ENCODE measurements around the gene ARHGAP26. TPM values are rescaled to one million over a fixed set of nuclear protein-coding genes. Genes with fewer than 3 reads are reported as not detected.

ARHGAP26 gene
- total RNA-seq, 1 donor from 2014 or later, result 35.4 TPM

DNA sequence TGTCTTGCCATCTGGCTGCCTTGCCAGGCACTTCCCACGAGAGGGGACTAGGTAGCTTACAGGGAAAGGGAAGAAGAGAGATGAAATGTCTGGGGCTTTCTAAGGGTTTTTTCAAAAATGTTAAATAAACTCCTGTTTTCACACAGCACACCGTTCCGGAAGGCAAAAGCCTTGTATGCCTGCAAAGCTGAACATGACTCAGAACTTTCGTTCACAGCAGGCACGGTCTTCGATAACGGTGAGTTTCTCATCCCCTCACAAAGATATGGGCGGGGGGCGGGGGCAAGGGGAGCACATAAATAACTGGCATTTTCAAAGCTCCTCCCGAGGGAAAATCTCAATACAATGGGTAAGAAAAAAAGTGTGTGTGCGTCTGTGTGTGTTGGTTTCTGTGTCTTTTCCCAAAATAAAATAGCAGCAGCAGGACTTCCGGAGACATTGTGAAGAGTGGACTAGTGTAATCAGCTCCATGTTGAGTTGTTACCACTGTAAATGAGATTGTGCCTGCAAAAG lies 443.7 kb downstream of the ARHGAP26 start:
- DNase-seq (no peak), ATAC-seq (no peak)
- H3K4me1 ChIP-seq, result peaks cover 22% of the 10 kb centered on the region
- H3K36me3 ChIP-seq, result peaks cover 4% of the 10 kb centered on the region
- intact Hi-C loops (cut with DNase I), result no loop called here
- H3K9me3 ChIP-seq, result no peaks in the 10 kb centered on the region
- H3K4me3 ChIP-seq, result no peak overlapping the region
- TF ChIP-seq, protein P1, sequence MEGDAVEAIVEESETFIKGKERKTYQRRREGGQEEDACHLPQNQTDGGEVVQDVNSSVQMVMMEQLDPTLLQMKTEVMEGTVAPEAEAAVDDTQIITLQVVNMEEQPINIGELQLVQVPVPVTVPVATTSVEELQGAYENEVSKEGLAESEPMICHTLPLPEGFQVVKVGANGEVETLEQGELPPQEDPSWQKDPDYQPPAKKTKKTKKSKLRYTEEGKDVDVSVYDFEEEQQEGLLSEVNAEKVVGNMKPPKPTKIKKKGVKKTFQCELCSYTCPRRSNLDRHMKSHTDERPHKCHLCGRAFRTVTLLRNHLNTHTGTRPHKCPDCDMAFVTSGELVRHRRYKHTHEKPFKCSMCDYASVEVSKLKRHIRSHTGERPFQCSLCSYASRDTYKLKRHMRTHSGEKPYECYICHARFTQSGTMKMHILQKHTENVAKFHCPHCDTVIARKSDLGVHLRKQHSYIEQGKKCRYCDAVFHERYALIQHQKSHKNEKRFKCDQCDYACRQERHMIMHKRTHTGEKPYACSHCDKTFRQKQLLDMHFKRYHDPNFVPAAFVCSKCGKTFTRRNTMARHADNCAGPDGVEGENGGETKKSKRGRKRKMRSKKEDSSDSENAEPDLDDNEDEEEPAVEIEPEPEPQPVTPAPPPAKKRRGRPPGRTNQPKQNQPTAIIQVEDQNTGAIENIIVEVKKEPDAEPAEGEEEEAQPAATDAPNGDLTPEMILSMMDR (IDR thresholded peaks at IDR 0.05), result no peak
- no peak overlapping the region for H3K27ac ChIP-seq
- H3K27me3 ChIP-seq, result no peaks in the 10 kb centered on the region

GRCh38 chr5:143214458-143214857 lies 444.3 kb downstream of the ARHGAP26 start:
- no peaks in the 10 kb centered on the region for H3K9me3 ChIP-seq
- no peak overlapping the region for H3K4me3 ChIP-seq
- no peak for ATAC-seq
- no peak overlapping the region for H3K27ac ChIP-seq
- no peaks in the 10 kb centered on the region for H3K27me3 ChIP-seq
- intact Hi-C loops (cut with DNase I), result no loop called here
- peaks cover 4% of the 10 kb centered on the region for H3K36me3 ChIP-seq
- no peak for DNase-seq
- H3K4me1 ChIP-seq, result peaks cover 25% of the 10 kb centered on the region
- TF ChIP-seq, protein P1 (IDR thresholded peaks at IDR 0.05), result no peak

GRCh38 chr5:143214890-143215289 lies 444.7 kb downstream of the ARHGAP26 start:
- no peaks in the 10 kb centered on the region for H3K9me3 ChIP-seq
- intact Hi-C loops (cut with DNase I), result no loop called here
- TF ChIP-seq, protein P1 (IDR thresholded peaks at IDR 0.05), result no peak
- H3K27me3 ChIP-seq, result no peaks in the 10 kb centered on the region
- DNase-seq (no peak), ATAC-seq (no peak)
- no peak overlapping the region for H3K4me3 ChIP-seq
- H3K27ac ChIP-seq, result no peak overlapping the region
- peaks cover 29% of the 10 kb centered on the region for H3K4me1 ChIP-seq
- peaks cover 4% of the 10 kb centered on the region for H3K36me3 ChIP-seq

- Histone ChIP-seq H3K27ac (no peak overlapping the region), H3K4me1 (peaks cover 30% of the 10 kb centered on the region), H3K4me3 (no peak overlapping the region), H3K27me3 (no peaks in the 10 kb centered on the region), H3K9me3 (no peaks in the 10 kb centered on the region), H3K36me3 (peaks cover 4% of the 10 kb centered on the region)
- intact Hi-C loops (cut with DNase I), result no loop called here
- peak; percentile 46 for ATAC-seq
- no peak for DNase-seq
- TF ChIP-seq, protein P1 (IDR thresholded peaks at IDR 0.05), result no peak
These were observed 445.5 kb downstream of the ARHGAP26 start for GRCh38 chr5:143215690-143216089.

DNA sequence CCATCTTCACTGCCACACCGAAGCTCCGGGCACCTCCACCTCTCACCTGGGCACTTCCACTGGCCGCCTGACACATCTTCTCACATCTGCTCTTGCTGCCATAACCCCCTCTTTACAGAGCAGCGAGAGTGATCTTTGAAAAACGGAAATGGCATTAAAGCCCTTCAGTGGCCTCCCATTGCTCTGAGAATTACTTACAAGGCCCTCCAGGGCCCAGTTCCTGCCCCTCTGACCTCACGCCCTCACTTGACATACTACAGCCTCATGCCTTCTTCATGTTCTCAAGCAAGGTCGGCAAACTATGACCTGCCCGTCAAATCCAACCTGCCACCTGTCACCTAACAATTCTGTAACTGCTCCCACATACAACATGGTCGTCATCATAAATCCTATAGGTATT lies 446.0 kb downstream of the ARHGAP26 start:
- peaks cover 4% of the 10 kb centered on the region for H3K36me3 ChIP-seq
- TF ChIP-seq, protein P1 (IDR thresholded peaks at IDR 0.05), result no peak
- H3K4me3 ChIP-seq, result no peak overlapping the region
- ATAC-seq, result no peak
- no peak overlapping the region for H3K27ac ChIP-seq
- no peaks in the 10 kb centered on the region for H3K9me3 ChIP-seq
- no peak for DNase-seq
- no peaks in the 10 kb centered on the region for H3K27me3 ChIP-seq
- intact Hi-C loops (cut with DNase I), result no loop called here
- peaks cover 30% of the 10 kb centered on the region for H3K4me1 ChIP-seq
